Measurements from ENCODE around the gene LATS2.

The LATS2 gene

DNA sequence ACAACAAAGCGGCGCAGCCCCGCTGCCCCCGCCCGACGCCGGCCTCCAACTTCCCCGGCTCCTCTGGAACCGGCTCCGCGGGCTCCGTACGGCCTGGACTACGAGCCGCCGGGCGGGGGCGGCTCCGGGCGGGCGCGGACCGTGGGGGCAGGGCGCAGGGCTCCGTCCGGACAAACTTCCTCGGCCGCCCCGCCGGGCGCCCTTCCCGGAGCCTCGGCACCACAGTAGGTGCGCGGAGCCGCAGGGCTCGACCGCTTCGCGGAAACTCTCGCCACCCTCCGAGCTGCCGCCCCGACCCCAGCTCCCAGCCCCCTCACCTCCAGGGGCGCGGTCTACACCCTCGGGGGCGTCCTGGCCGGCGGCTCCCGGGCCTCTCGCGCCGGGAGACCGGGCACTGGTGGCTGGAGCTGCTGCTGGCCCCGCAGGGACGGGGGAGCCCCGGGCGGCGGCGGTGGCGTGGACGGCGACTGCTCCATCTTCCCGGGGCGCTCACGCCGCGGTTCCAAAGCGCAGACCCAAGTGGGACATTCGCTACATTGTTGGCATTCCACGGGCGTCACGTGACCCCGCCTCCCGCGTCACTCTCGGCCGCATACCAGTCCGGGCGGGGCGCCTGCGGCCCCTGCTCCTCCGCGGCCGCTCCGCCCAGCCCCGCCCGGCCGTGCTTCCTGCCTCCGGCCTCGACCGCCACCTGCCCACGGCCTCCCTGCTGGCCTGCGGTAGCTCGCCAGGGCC lies at the start of gene LATS2:
Gene LATS2 (minus strand): TSS at position 558 of the 735 bp plus-strand sequence. CDS start 15,560 bp downstream, outside the sequence.
- DNase-seq = no peak

DNA sequence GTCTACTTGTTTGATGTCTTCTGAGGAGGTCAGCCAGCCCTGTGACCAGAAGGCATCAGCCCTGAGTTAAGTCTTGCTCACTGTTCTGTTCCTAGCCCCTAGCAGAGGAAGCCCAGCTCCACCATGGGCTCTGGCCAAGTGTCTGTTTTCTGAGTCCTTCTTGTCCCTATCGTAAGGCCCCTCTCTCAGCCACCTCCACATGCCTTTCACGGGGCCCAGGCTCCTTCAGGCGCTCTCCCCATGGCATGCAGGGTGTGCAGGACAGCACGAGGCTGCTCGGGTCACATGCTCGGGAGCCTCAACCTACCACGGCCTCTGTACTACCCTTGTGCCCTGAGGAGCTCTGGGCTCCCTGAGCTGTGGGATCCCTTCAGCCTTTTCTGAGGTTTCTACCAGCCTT lies 47.8 kb upstream of the LATS2 start:
- no peak for DNase-seq

DNA sequence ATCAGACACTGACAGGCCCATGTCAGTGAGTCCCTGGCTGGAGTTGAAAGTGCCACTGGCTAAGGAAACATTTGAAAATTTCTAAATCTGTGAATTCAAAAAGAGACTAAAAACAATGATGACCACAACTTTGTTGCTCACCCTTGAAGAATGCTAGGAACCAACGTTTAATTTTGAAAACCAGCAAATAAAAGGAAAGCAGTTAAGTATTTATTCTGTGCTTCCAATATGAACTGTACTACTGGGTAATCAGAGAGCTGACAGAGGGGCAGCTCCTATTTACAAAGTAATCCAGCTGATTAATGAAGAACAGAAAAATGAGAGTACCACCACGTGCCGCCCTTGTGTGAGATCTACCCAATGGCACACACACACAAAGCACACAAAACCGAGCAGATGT lies 44.7 kb upstream of the LATS2 start:
- DNase-seq = peak; percentile 7

DNA sequence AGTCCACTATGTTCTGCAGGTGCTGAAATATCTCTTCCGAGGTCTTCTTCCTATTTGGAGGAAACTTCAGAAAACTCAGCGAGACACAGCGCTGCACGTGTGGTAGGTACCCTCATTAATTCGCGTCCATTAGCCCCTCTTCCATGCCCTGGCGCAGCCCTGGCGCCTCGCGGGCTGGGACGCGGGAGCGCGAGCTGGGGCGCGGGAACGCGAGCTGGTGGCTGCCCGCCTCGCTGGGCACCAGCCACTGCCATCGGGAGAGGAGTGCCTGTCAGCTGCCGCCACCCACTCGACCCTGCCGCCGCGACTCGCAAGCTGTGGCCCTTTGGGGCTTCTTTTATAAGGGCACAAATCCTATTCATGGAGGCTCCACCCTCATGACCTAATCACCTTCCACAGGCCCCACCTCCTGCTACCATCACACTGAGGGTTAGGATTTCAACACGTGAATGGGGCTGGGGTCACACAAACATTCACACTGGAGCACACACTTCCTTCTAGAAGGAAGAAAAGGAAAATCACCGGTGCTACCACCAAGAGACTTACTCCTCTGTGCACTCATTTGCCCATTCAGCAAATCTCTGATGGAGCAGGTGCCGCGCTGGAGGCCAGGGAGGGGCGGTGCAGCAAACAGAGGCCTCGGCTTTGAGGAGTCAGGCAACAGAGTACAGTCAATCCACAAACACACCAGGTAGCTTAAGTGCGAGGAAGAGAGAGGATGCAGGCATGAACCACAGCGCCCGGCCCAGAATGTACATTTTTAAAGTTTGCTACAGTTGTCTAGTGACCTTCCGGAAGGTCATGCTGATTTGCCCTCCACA lies 43.0 kb upstream of the LATS2 start:
- no peak for DNase-seq

DNA sequence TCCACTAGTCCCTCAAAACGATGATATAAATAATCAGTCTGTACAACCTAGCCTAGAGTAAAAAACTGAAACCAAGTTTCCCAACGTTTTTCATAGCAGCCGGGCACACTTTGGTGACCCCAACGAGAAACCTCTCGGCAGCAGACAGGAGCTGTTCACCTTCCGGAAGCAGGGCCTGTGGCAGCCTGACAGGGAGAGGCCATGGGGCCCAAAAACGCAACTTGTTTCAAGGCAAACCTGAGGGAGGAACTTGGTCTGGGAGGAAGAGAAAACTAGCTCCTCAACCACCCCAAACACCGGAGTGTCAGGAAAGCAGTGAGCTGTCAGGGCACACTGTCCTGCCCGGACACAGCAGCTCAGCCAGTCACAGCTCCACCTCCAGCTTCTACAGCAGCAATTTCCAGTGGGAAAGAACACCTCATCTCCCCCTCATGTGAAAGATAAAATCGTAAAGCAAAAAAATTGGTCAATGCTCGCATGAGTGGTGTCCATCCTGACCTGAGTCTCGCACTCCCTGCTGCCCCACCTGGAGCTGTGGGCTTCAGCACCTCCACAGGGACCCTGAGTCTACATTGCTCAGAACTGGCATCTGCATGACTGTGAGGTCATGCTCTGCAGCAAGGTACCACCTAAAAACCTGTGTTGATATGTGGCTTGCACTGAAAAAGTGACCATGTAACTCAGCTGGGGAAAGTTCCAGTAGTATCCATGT lies 40.6 kb upstream of the LATS2 start:
- no peak for DNase-seq

DNA sequence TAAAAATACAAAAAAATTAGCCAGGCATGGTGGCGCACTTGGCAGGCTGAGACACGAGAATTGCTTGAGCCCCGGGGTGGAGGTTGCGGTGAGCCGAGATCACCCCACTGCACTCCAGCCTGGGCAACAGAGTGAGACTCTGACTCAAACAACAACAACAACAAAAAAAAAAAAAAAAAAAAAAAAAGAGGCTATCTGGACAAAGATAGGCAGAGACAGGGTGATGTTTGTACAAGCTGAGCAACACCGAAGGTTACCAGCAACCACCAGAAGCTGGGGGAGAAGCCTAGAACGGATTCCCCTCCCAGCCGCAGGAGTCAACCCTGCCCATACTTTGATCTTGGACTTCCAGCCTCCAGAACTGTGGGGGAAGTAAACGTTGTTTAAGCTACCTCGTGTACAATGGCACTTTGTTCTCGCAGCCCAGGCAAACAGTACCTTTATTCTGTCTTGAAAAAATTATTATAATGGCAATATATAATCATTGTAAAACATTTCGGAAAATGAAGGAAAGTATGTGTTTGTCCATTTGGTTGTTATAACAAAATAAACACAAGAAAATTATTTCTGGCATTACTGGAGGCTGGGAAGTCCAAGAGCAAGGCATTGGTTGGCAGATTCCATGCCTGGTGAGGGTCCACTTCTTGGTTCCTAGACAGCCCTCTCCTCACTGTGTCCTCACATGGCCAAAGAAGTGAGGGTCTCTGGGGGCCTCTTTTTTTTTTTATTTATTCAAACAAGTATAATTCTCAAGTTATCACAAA lies 39.8 kb upstream of the LATS2 start:
- no peak for DNase-seq

DNA sequence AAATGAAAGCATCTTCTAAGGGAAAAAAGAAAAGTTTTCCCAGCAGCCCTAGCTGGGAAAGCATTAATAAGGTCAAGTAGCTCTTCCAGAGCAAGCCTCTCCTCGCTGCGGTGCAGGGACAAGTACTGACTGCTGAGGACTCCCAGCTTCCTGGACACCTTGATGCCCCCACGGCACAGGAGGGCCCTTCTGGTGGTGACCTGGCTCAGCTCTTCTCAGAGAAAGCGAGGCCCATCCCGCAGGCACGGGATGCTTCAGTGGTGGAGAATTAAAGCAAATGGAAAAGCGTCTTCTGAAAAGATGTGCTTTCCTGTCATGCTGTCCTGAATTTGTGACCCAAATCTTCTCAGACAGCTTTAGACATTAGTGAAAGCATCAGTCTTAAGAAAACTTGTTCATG lies 38.8 kb upstream of the LATS2 start:
- no peak for DNase-seq

DNA sequence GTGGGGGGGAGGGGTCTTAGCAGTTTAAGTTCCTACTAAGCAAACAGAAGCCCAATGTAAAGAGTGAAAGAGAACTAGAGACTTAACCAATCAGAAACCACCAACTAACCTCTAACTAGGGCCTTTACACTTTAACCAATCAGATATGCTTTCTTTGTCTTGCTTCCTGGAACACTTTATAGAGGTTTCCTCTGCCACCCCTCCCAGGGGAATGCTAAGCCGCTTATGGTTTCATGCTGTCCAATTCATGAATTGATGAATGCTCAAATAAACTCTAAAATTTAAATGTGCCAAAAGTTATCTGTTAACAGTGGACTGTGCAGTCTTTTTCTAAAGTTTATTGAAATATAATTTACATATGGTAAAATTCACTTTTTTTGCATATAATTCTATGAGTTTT lies 33.9 kb upstream of the LATS2 start:
- DNase-seq = no peak

DNA sequence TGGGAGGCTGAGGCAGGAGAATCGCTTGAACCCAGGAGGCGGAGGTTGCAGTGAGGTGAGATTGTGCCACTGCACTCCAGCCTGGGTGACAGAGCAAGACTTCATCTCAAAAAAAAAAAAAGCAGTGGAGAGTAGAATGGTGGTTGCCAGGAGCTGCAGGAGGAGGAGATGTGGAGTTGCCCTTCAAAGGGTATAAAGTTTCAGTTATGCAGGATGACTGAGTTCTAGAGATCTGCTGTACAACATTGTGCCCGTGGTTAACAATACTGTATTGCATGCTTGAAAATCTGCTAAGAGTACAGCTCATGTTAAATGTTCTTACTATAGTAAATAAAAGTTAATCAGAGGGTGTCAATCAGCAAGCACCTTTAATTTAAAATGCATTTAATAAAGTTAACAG lies 28.4 kb upstream of the LATS2 start:
- DNase-seq = no peak

DNA sequence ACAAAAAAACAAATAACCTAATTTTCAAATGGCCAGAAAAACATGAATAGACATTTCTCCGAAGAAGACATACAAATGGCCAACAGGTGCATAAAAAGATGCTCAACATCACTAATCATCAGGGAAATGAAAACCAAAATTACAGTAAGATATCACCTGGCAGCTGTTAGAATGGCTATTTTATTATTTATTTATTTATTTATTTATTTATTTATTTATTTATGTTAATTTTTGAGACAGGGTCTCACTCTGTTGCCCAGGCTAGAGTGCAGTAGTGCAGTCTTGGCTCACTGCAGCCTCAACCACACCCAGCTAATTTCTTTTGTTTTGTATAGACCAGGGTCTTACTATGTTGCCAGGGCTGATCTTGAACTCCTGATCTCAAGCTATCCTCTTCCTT lies 27.1 kb upstream of the LATS2 start:
- no peak for DNase-seq

DNA sequence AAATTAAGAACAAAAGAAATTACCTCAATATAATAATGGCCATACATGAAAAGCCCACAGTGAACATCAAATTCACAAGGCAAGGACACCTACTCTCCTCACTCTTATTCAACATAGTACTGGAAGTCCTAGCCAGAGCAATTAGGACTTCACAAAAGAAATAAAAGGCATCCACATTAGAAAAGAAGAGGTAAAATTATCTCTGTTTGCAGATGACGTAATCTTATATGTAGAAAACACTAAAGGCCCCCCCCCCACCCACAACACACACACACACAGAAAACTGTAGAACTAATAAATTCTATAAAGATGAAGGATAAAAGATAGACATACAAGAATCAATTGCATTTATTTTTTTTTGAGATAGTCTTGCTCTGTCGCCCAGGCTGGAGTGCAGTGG lies 25.5 kb upstream of the LATS2 start:
- DNase-seq = no peak

DNA sequence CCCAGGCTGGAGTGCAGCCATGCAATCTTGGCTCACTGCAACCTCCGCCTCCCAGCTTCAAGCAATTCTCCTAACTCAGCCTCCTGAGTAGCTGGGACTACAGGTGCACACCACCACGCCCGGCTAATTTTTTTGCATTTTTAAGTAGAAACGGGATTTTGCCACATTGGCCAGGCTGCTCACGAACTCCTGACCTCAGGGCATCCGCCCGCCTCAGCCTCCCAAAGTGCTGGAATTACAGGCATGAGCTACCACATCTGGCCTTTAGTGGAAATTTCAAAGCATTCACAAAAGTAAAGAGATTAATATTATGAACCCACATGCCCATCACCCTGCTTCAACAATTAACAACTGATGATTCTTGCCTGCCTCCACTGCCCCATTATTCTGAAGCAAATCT lies 20.5 kb upstream of the LATS2 start:
- no peak for DNase-seq

DNA sequence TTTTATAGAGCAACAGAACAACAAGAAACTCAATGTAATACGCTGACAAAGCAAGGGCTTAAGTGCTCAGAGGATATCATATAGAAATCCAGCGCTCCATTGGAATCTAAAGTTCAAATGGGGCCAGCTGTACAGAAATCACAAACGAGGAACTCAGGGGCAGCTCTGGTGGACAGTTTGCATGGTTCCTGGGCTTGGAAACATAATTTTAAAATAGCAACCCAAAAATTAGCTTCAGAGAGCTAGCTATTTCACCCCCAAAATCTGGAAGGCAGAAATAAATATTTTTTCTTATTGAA lies 19.2 kb upstream of the LATS2 start:
- no peak for DNase-seq

DNA sequence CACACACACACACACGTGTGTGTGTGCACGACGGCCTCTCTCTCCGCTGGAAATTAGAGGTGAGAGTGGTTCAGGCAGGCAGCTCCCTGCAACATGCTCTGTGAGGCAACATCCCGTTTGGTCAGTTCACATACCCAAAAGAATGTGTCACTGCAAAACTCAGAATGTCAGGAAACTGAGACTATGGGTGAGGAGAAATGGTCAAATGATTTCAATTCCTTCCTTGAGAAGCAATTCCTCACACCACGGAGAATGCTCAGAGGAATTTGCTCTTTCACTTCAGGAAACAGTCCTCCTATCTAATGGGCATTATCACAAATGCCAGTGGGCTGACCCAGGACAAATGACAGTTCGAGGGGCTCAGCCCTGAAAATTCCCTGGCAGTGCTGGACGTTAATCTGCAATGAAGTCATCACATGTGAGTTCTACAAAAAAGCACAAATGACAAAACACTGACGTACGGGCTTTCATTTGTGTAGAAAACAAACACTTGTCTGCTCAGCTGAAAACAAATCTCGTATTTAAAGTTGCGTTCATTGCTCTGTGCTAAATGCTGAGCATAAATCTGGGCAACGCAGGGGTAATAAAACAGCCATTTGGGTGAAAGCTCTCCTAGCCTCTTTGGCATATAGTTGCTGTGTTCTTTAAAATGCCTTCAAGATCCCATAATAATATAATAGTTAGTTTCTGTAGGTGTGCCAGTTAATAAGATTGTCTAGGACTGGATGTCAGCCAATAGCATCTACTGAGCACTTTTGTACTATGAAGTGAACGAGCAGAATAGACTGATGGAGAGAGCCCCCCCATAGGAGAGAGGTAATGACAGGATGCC lies 18.6 kb upstream of the LATS2 start:
- no peak for DNase-seq

DNA sequence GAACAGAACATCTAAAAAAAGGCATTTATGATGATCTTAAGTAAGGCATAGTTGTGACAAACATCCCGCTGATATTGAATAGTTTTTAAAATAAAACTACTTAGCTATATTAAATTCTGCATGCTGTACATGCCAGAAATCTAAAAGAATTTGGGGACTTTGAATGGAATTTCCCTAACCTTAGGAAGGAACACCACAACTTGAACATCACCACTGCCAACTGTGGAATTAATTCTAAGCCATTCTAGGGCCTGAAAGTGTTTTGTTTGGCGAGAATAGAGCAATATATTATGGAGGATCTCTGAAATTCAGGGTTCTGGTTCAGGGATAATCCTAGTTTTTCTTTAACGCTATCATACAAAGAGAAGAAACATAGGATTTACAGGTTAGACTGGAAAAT lies 17.8 kb upstream of the LATS2 start:
- DNase-seq = no peak

DNA sequence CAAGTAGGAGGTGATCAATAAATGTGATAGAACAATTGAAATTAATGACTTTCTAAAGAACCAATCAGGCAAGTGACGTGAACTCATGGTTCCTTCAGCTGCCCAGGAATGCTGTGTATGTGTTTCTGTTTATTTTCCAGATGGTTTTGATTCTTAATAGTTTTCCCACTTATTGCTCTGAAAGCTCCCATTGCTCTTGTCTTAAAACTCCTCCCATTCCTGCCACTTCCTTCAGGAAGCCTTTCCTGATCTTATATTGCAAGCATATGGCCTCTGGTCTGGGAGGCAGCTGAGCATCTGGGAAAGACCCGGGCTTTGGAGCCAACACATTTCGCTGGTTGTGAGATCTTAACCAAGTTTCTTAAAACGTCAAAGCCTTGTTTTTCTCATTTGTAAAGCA lies 17.1 kb upstream of the LATS2 start:
- no peak for DNase-seq

DNA sequence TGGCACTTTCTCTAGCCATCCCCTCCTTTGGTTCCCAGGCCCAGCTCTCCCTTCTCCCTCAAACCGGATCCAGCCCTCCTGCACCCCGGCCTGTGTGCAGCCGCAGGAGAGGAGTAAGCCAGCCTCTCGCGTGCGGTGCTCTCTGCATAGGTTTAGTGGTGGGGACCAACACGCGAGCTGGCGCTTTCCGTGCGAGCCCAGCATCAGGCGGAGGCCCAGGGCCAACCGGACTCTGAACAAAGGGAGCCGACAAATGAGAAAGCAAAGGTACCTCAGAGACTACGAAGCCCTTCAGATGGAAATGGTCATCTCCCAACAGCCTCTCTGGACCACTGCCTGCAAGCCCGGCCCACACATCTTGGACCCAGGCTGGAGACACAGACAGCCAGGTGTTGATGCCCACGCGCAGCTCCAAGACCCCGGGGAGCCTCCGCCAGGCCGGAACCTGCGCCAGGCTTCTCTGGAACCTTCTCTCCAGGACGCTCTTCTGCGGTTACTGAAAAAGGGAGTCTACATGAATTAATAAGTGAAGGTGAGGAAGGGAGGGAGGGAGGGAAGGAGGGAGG lies 16.5 kb upstream of the LATS2 start:
- no peak for DNase-seq

DNA sequence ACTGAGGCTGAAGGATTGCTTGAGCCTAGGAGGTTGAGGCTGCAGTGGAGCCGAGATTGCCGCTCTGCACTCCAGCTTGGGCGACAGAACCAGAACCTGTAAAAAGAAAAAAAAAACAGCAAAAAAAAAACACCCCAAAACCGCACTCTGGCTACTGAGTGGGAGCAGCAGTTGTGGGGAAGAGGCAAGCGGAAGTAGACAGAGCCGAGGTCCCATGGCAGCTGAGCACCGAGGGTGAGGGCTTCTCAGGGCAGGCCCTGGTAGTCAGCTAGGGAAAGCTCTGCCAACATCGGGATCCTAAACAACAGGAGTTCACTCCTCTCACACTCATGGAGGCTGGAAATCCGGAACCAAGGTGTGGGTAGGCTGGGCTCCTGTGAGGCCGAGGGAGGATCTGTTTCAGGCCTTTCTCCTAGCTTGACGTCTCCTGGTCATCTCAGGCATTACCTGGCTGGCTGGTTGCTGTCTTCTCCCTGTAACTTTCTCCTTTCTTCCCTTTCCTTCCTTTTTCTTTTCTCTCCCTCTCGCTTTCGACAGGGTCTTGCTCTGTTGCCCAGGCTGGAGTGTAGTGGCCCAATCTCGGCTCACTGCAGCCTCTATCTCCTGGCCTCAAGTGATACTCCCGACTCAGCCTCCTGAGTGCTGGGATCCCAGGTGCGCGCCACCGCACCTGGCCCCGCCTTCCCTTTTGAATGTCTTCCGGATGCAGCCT lies 15.8 kb upstream of the LATS2 start:
- no peak for DNase-seq

DNA sequence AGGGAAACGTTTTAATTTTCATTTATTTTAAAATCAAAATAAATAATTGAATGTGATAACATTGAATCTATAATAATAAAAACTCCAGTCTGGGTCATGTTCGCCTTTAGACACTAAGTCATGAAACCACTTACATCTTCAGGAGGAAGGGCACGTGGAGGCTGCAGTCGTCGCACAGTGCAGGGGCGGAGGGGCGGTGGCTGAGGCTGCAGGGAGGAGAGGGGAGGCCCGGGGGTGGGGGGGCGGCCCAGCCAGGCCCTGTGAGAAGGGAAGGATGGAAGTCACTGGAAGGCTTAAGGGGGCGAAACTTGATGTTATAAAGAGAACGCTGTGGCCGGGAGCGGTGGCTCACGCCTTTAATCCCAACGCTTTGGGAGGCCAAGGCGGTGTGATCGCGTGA lies 14.9 kb upstream of the LATS2 start:
- no peak for DNase-seq

DNA sequence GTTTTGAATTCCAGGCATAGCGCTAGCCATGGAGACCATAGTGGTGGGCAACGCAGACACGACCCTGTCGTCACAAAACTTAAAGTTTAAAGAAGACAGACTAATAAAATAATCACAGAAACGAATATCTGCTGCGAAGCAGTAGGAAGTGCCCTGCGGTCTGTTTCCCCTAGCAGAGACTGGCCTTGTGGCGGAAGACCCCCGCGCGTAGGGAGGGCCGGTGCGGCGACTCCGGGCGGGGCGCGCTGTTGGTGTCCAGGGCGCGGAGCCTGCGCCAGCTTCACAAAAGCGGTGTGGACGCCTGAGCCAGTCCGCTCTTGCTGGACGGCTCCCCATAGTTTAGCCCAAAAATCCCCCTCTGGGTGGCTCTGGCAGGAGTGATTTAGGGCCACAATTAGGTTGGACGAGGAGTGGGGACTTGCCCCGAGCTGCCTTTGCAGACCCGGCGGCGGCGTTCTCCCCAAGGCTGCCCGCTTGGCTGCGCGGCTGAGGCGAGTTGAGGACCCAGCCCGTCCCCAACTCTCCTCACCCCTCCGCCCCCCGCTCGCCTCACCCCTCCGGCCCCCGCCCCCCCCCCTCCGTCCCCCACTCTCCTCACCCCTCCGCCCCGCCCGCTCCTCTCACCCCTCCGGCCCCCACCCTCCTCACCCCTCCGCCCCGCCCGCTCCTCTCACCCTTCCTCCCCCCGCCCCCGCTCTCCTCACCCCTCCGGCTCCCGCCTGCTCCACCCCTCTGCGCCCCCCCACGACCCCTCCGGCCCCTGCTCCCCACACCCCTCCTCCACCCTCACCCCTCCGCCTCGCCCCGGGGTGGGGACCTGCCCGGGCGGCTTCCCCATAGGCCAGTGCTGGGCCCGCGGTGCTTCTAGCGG lies 14.2 kb upstream of the LATS2 start:
- no peak for DNase-seq
